ENCODE data around the gene EBF4. TPM values are rescaled to one million over a fixed set of nuclear protein-coding genes. Genes with fewer than 3 reads are reported as not detected.

Gene EBF4
- polyA plus RNA-seq, 1 donor from 2014 or later, result 13.2 TPM

GRCh38 chr20:2793471-2793870 is 100.9 kb downstream of the EBF4 start:
- TF ChIP-seq, protein P1, sequence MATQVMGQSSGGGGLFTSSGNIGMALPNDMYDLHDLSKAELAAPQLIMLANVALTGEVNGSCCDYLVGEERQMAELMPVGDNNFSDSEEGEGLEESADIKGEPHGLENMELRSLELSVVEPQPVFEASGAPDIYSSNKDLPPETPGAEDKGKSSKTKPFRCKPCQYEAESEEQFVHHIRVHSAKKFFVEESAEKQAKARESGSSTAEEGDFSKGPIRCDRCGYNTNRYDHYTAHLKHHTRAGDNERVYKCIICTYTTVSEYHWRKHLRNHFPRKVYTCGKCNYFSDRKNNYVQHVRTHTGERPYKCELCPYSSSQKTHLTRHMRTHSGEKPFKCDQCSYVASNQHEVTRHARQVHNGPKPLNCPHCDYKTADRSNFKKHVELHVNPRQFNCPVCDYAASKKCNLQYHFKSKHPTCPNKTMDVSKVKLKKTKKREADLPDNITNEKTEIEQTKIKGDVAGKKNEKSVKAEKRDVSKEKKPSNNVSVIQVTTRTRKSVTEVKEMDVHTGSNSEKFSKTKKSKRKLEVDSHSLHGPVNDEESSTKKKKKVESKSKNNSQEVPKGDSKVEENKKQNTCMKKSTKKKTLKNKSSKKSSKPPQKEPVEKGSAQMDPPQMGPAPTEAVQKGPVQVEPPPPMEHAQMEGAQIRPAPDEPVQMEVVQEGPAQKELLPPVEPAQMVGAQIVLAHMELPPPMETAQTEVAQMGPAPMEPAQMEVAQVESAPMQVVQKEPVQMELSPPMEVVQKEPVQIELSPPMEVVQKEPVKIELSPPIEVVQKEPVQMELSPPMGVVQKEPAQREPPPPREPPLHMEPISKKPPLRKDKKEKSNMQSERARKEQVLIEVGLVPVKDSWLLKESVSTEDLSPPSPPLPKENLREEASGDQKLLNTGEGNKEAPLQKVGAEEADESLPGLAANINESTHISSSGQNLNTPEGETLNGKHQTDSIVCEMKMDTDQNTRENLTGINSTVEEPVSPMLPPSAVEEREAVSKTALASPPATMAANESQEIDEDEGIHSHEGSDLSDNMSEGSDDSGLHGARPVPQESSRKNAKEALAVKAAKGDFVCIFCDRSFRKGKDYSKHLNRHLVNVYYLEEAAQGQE (IDR thresholded peaks at IDR 0.05; ENCODE audit: borderline replicate concordance), result no peak
- TF ChIP-seq POLR2AphosphoS5 (IDR thresholded peaks at IDR 0.05), result no peak
- TF ChIP-seq TAF1 (IDR thresholded peaks at IDR 0.05; ENCODE audit: low read depth), result no peak
- TF ChIP-seq RAD21 (conservative IDR thresholded peaks at IDR 0.05), result no peak
- no peak for TF ChIP-seq MXI1 (conservative IDR thresholded peaks at IDR 0.05; ENCODE audit: poor library complexity, severe bottlenecking)
- no peak for TF ChIP-seq EZH2 (IDR thresholded peaks at IDR 0.05; ENCODE audit: borderline replicate concordance, insufficient read depth, low read length, poor library complexity, severe bottlenecking)
- no peak for TF ChIP-seq EP300 (conservative IDR thresholded peaks at IDR 0.05; ENCODE audit: poor library complexity, severe bottlenecking)
- no peak for TF ChIP-seq CTCF (IDR thresholded peaks at IDR 0.05; ENCODE audit: poor library complexity, severe bottlenecking)
- no peak for TF ChIP-seq SMC3 (conservative IDR thresholded peaks at IDR 0.05; ENCODE audit: poor library complexity)
- no peaks in the 10 kb centered on the region for H3F3A ChIP-seq (ENCODE audit: insufficient read depth, low read length, poor library complexity, severe bottlenecking)
- no peaks in the 10 kb centered on the region for H3K9me2 ChIP-seq (ENCODE audit: insufficient read depth, low read length)
- no peak overlapping the region for H3K4me2 ChIP-seq (ENCODE audit: low read length)
- no peaks in the 10 kb centered on the region for H3K36me3 ChIP-seq (ENCODE audit: insufficient read depth, low read length)
- no peak overlapping the region for H3K27ac ChIP-seq (ENCODE audit: low read length)
- H3K27me3 ChIP-seq (ENCODE audit: insufficient read depth, low read depth, low read length), result no peaks in the 10 kb centered on the region
- H4K20me1 ChIP-seq (ENCODE audit: insufficient read depth), result no peaks in the 10 kb centered on the region
- H3K79me2 ChIP-seq (replicated peaks; ENCODE audit: insufficient read depth, low read length), result no peaks in the 10 kb centered on the region
- no peak overlapping the region for H3K9ac ChIP-seq (ENCODE audit: low read length)
- no peak overlapping the region for H2AFZ ChIP-seq (ENCODE audit: low read depth, low read length)
- H3K9me3 ChIP-seq (ENCODE audit: low read length), result no peaks in the 10 kb centered on the region
- no peak overlapping the region for H3K4me3 ChIP-seq (ENCODE audit: low read length)

DNA sequence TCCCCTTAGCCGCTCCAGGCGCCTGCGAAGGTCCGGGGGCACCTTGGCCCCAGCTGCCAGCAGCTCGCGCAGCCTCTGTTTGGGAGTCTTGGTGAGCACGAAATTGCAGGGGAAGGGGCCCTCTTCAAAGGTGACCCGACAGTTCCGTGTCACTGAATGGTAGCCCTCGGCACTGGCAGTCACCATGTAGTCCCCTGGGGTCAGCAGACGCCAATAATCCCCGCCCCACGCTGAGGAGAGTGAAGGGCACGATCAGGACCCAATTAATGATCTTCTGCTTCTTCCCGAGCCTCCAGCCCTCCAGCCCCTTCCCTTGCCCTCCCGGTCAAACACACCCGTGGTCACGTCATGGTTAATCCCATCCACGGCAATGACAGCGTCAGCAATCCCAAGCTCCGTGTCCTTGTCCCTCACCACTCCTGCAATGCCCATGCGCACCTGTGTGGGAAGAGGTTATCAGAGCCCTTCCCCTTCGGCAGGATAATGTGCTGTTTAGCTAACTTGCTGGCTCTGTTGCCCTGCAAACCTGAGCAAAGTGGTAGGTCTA is 101.7 kb downstream of the EBF4 start:
- H3K36me3 ChIP-seq (ENCODE audit: insufficient read depth, low read length), result no peaks in the 10 kb centered on the region
- no peaks in the 10 kb centered on the region for H3K9me2 ChIP-seq (ENCODE audit: insufficient read depth, low read length)
- H3K27ac ChIP-seq (ENCODE audit: low read length), result no peak overlapping the region
- no peak overlapping the region for H3K4me2 ChIP-seq (ENCODE audit: low read length)
- H4K20me1 ChIP-seq (ENCODE audit: insufficient read depth), result no peaks in the 10 kb centered on the region
- peaks cover 1% of the 10 kb centered on the region for H3K27me3 ChIP-seq (ENCODE audit: insufficient read depth, low read depth, low read length)
- H3K9me3 ChIP-seq (ENCODE audit: low read length), result no peaks in the 10 kb centered on the region
- TF ChIP-seq EZH2 (IDR thresholded peaks at IDR 0.05; ENCODE audit: borderline replicate concordance, insufficient read depth, low read length, poor library complexity, severe bottlenecking) (no peak), SMC3 (conservative IDR thresholded peaks at IDR 0.05; ENCODE audit: poor library complexity) (no peak), CTCF (IDR thresholded peaks at IDR 0.05; ENCODE audit: poor library complexity, severe bottlenecking) (no peak), RAD21 (conservative IDR thresholded peaks at IDR 0.05) (no peak), TAF1 (IDR thresholded peaks at IDR 0.05; ENCODE audit: low read depth) (no peak), EP300 (conservative IDR thresholded peaks at IDR 0.05; ENCODE audit: poor library complexity, severe bottlenecking) (no peak), MXI1 (conservative IDR thresholded peaks at IDR 0.05; ENCODE audit: poor library complexity, severe bottlenecking) (no peak), POLR2AphosphoS5 (IDR thresholded peaks at IDR 0.05) (no peak)
- TF ChIP-seq, protein P1 (IDR thresholded peaks at IDR 0.05; ENCODE audit: borderline replicate concordance), result no peak
- H3K79me2 ChIP-seq (replicated peaks; ENCODE audit: insufficient read depth, low read length), result no peaks in the 10 kb centered on the region
- H3K4me3 ChIP-seq (ENCODE audit: low read length), result no peak overlapping the region
- no peaks in the 10 kb centered on the region for H3F3A ChIP-seq (ENCODE audit: insufficient read depth, low read length, poor library complexity, severe bottlenecking)
- no peak overlapping the region for H2AFZ ChIP-seq (ENCODE audit: low read depth, low read length)
- no peak overlapping the region for H3K9ac ChIP-seq (ENCODE audit: low read length)

Measured in neural cell (in vitro differentiated cells).